Fibroblast of gingiva (primary cell): Measurements from ENCODE around the gene RALGDS.
A peak's percentile ranks its signal among the peaks of the same experiment; 100 is the strongest.

Experiments used
- DNase-seq: peaks from one replicate; pipeline ENCODE4 v3.0.0-alpha.2; 2011; ENCODE audit warnings: low read depth

The RALGDS gene

GRCh38 chr9:133134388-133135145 is 13.5 kb upstream of the RALGDS start:
- DNase-seq, result no peak

GRCh38 chr9:133133681-133134387 is 12.8 kb upstream of the RALGDS start:
- peak; percentile 93 for DNase-seq

- no peak for DNase-seq
These were observed 11.1 kb upstream of the RALGDS start for GRCh38 chr9:133132174-133132573.

GRCh38 chr9:133131506-133131905 is 10.5 kb upstream of the RALGDS start:
- DNase-seq, result peak; percentile 46

GRCh38 chr9:133130685-133131244 is 9.7 kb upstream of the RALGDS start:
- DNase-seq, result no peak

GRCh38 chr9:133129001-133129795 is 8.2 kb upstream of the RALGDS start:
- no peak for DNase-seq

- DNase-seq, result no peak
These were observed 7.1 kb upstream of the RALGDS start for GRCh38 chr9:133128152-133128551.

GRCh38 chr9:133127340-133127981 is 6.4 kb upstream of the RALGDS start:
- no peak for DNase-seq

GRCh38 chr9:133126697-133127339 is 5.8 kb upstream of the RALGDS start:
- no peak for DNase-seq

- peak; percentile 43 for DNase-seq
These were observed 5.1 kb upstream of the RALGDS start for GRCh38 chr9:133125941-133126696.

- DNase-seq, result no peak
These were observed 3.9 kb upstream of the RALGDS start for GRCh38 chr9:133124907-133125275.

- no peak for DNase-seq
These were observed 3.3 kb upstream of the RALGDS start for GRCh38 chr9:133124123-133124906.

- no peak for DNase-seq
These were observed 2.0 kb upstream of the RALGDS start for GRCh38 chr9:133122935-133123611.

GRCh38 chr9:133122605-133122934 is 1.5 kb upstream of the RALGDS start:
- no peak for DNase-seq

- DNase-seq, result no peak
These were observed 993 bp upstream of the RALGDS start for GRCh38 chr9:133121915-133122550.

- DNase-seq, result no peak
These were observed 391 bp downstream of the RALGDS start for GRCh38 chr9:133120501-133121197.

- no peak for DNase-seq
These were observed 1.1 kb downstream of the RALGDS start for GRCh38 chr9:133119846-133120500.
